ENCODE data around the gene DCTD. TPM values are rescaled to one million over a fixed set of nuclear protein-coding genes. Genes with fewer than 3 reads are reported as not detected.
A peak's percentile ranks its signal among the peaks of the same experiment; 100 is the strongest.

The DCTD gene
- 93.7 to 101 TPM (median 101 TPM) in 3 replicates for total RNA-seq

GRCh38 chr4:182917182-182918043 is at the start of gene DCTD:
DCTD (minus strand) TSS chr4:182917386; CDS start chr4:182915568, 1,818 bp downstream.
- H3K9me3 Mint-ChIP-seq = no peaks in the 10 kb centered on the region
- peaks cover 6% of the 10 kb centered on the region for H3K36me3 Mint-ChIP-seq
- peak within 1 kb of the TSS; percentile 96 for H3K27ac Mint-ChIP-seq
- peaks cover 6% of the 10 kb centered on the region for H3K27me3 Mint-ChIP-seq (ENCODE audit: low read depth)
- H3K4me1 Mint-ChIP-seq = peaks cover 46% of the 10 kb centered on the region
- TF ChIP-seq CTCF (IDR thresholded peaks at IDR 0.05; ENCODE audit: unreplicated experiment) = no peak
- DNase-seq (ENCODE audit: low spot score in 2 of 2, unreplicated experiment in 2 of 2) = peak; percentile 62 to 76
- H3K4me3 Mint-ChIP-seq = peak within 1 kb of the TSS; percentile 80

GRCh38 chr4:182960746-182961145 is 43.6 kb upstream of the DCTD start:
- Mint-ChIP-seq H3K27ac (no peak overlapping the region), H3K4me1 (no peaks in the 10 kb centered on the region), H3K27me3 (ENCODE audit: low read depth) (peaks cover 3% of the 10 kb centered on the region), H3K9me3 (peaks cover 25% of the 10 kb centered on the region), H3K4me3 (no peak overlapping the region), H3K36me3 (no peaks in the 10 kb centered on the region)
- no peak for DNase-seq (ENCODE audit: low spot score in 2 of 2, unreplicated experiment in 2 of 2)
- TF ChIP-seq CTCF (IDR thresholded peaks at IDR 0.05; ENCODE audit: unreplicated experiment) = no peak

GRCh38 chr4:182960228-182960627 is 43.0 kb upstream of the DCTD start:
- no peaks in the 10 kb centered on the region for H3K4me1 Mint-ChIP-seq
- H3K36me3 Mint-ChIP-seq = no peaks in the 10 kb centered on the region
- no peak overlapping the region for H3K4me3 Mint-ChIP-seq
- H3K27ac Mint-ChIP-seq = no peak overlapping the region
- no peak for TF ChIP-seq CTCF (IDR thresholded peaks at IDR 0.05; ENCODE audit: unreplicated experiment)
- DNase-seq (ENCODE audit: low spot score in 2 of 2, unreplicated experiment in 2 of 2) = no peak
- H3K27me3 Mint-ChIP-seq (ENCODE audit: low read depth) = peaks cover 3% of the 10 kb centered on the region
- peaks cover 25% of the 10 kb centered on the region for H3K9me3 Mint-ChIP-seq

- peaks cover 3% of the 10 kb centered on the region for H3K27me3 Mint-ChIP-seq (ENCODE audit: low read depth)
- H3K4me1 Mint-ChIP-seq = no peaks in the 10 kb centered on the region
These were observed 38.2 kb upstream of the DCTD start for GRCh38 chr4:182955411-182955810.

GRCh38 chr4:182944484-182945213 is 27.5 kb upstream of the DCTD start:
- Mint-ChIP-seq H3K27ac (no peak overlapping the region), H3K9me3 (no peaks in the 10 kb centered on the region), H3K27me3 (ENCODE audit: low read depth) (peaks cover 38% of the 10 kb centered on the region), H3K36me3 (no peaks in the 10 kb centered on the region), H3K4me3 (no peak overlapping the region), H3K4me1 (no peaks in the 10 kb centered on the region)
- TF ChIP-seq CTCF (IDR thresholded peaks at IDR 0.05; ENCODE audit: unreplicated experiment) = no peak
- no peak for DNase-seq (ENCODE audit: low spot score in 2 of 2, unreplicated experiment in 2 of 2)

More at GRCh38 chr4:182955411-182955810, 38.2 kb upstream of the DCTD start:
- no peak for DNase-seq (ENCODE audit: low spot score in 2 of 2, unreplicated experiment in 2 of 2)
- no peak overlapping the region for H3K27ac Mint-ChIP-seq
- H3K4me3 Mint-ChIP-seq = no peak overlapping the region
- TF ChIP-seq CTCF (IDR thresholded peaks at IDR 0.05; ENCODE audit: unreplicated experiment) = no peak
- no peaks in the 10 kb centered on the region for H3K36me3 Mint-ChIP-seq
- H3K9me3 Mint-ChIP-seq = peaks cover 37% of the 10 kb centered on the region

All from mesothelial cell of epicardium (in vitro differentiated cells).